ENCODE results near the gene MTERF4.

MTERF4 gene

GRCh38 chr2:241136661-241137260 is 34.7 kb upstream of the MTERF4 start:
- H3K9me3 ChIP-seq (ENCODE audit: insufficient read depth, low read length) = no peaks in the 10 kb centered on the region
- no peak overlapping the region for H3K27ac ChIP-seq (ENCODE audit: low read length)
- H3K9ac ChIP-seq (ENCODE audit: low read length) = no peak overlapping the region
- no peak overlapping the region for H2AFZ ChIP-seq (ENCODE audit: low read depth, low read length)
- no peaks in the 10 kb centered on the region for H3K27me3 ChIP-seq (ENCODE audit: low read depth, low read length)
- TF ChIP-seq, protein P1, sequence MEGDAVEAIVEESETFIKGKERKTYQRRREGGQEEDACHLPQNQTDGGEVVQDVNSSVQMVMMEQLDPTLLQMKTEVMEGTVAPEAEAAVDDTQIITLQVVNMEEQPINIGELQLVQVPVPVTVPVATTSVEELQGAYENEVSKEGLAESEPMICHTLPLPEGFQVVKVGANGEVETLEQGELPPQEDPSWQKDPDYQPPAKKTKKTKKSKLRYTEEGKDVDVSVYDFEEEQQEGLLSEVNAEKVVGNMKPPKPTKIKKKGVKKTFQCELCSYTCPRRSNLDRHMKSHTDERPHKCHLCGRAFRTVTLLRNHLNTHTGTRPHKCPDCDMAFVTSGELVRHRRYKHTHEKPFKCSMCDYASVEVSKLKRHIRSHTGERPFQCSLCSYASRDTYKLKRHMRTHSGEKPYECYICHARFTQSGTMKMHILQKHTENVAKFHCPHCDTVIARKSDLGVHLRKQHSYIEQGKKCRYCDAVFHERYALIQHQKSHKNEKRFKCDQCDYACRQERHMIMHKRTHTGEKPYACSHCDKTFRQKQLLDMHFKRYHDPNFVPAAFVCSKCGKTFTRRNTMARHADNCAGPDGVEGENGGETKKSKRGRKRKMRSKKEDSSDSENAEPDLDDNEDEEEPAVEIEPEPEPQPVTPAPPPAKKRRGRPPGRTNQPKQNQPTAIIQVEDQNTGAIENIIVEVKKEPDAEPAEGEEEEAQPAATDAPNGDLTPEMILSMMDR (IDR thresholded peaks at IDR 0.05; ENCODE audit: low read depth, low read length) = no peak
- no peak for TF ChIP-seq EZH2phosphoT487 (IDR thresholded peaks at IDR 0.05; ENCODE audit: low read depth)
- peaks cover 34% of the 10 kb centered on the region for H3K79me2 ChIP-seq (ENCODE audit: low read length)
- no peak overlapping the region for H3K4me3 ChIP-seq (ENCODE audit: low read length)
- peaks cover 24% of the 10 kb centered on the region for H3K4me1 ChIP-seq (ENCODE audit: low read length)
- no peak overlapping the region for H3K4me2 ChIP-seq (ENCODE audit: low read length)
- no peaks in the 10 kb centered on the region for H4K20me1 ChIP-seq (ENCODE audit: insufficient read depth, low read length)
- H3K36me3 ChIP-seq (replicated peaks; ENCODE audit: low read depth, low read length) = peaks cover 45% of the 10 kb centered on the region

GRCh38 chr2:241136191-241136590 is 34.1 kb upstream of the MTERF4 start:
- H3K27ac ChIP-seq (ENCODE audit: low read length) = no peak overlapping the region
- H2AFZ ChIP-seq (ENCODE audit: low read depth, low read length) = no peak overlapping the region
- H3K9ac ChIP-seq (ENCODE audit: low read length) = no peak overlapping the region
- TF ChIP-seq, protein P1 (IDR thresholded peaks at IDR 0.05; ENCODE audit: low read depth, low read length) = no peak
- no peak for TF ChIP-seq EZH2phosphoT487 (IDR thresholded peaks at IDR 0.05; ENCODE audit: low read depth)
- H3K79me2 ChIP-seq (ENCODE audit: low read length) = peaks cover 32% of the 10 kb centered on the region
- H3K36me3 ChIP-seq (replicated peaks; ENCODE audit: low read depth, low read length) = peaks cover 49% of the 10 kb centered on the region
- peaks cover 29% of the 10 kb centered on the region for H3K4me1 ChIP-seq (ENCODE audit: low read length)
- no peak overlapping the region for H3K4me3 ChIP-seq (ENCODE audit: low read length)
- H3K27me3 ChIP-seq (ENCODE audit: low read depth, low read length) = no peaks in the 10 kb centered on the region
- H3K9me3 ChIP-seq (ENCODE audit: insufficient read depth, low read length) = no peaks in the 10 kb centered on the region
- no peaks in the 10 kb centered on the region for H4K20me1 ChIP-seq (ENCODE audit: insufficient read depth, low read length)
- H3K4me2 ChIP-seq (ENCODE audit: low read length) = no peak overlapping the region

GRCh38 chr2:241135737-241136136 is 33.6 kb upstream of the MTERF4 start:
- no peak overlapping the region for H3K4me3 ChIP-seq (ENCODE audit: low read length)
- peaks cover 29% of the 10 kb centered on the region for H3K4me1 ChIP-seq (ENCODE audit: low read length)
- H3K27ac ChIP-seq (ENCODE audit: low read length) = no peak overlapping the region
- peaks cover 28% of the 10 kb centered on the region for H3K79me2 ChIP-seq (ENCODE audit: low read length)
- no peak overlapping the region for H3K4me2 ChIP-seq (ENCODE audit: low read length)
- H3K9me3 ChIP-seq (ENCODE audit: insufficient read depth, low read length) = no peaks in the 10 kb centered on the region
- peaks cover 49% of the 10 kb centered on the region for H3K36me3 ChIP-seq (replicated peaks; ENCODE audit: low read depth, low read length)
- no peaks in the 10 kb centered on the region for H4K20me1 ChIP-seq (ENCODE audit: insufficient read depth, low read length)
- H3K9ac ChIP-seq (ENCODE audit: low read length) = no peak overlapping the region
- TF ChIP-seq, protein P1 (IDR thresholded peaks at IDR 0.05; ENCODE audit: low read depth, low read length) = no peak
- TF ChIP-seq EZH2phosphoT487 (IDR thresholded peaks at IDR 0.05; ENCODE audit: low read depth) = no peak
- no peaks in the 10 kb centered on the region for H3K27me3 ChIP-seq (ENCODE audit: low read depth, low read length)
- H2AFZ ChIP-seq (ENCODE audit: low read depth, low read length) = no peak overlapping the region

GRCh38 chr2:241134711-241135110 is 32.6 kb upstream of the MTERF4 start:
- H3K9me3 ChIP-seq (ENCODE audit: insufficient read depth, low read length) = no peaks in the 10 kb centered on the region
- H3K27ac ChIP-seq (ENCODE audit: low read length) = no peak overlapping the region
- H3K4me1 ChIP-seq (ENCODE audit: low read length) = peaks cover 36% of the 10 kb centered on the region
- no peak overlapping the region for H3K9ac ChIP-seq (ENCODE audit: low read length)
- H3K27me3 ChIP-seq (ENCODE audit: low read depth, low read length) = no peaks in the 10 kb centered on the region
- peaks cover 53% of the 10 kb centered on the region for H3K36me3 ChIP-seq (replicated peaks; ENCODE audit: low read depth, low read length)
- no peak overlapping the region for H2AFZ ChIP-seq (ENCODE audit: low read depth, low read length)
- no peaks in the 10 kb centered on the region for H4K20me1 ChIP-seq (ENCODE audit: insufficient read depth, low read length)
- H3K79me2 ChIP-seq (ENCODE audit: low read length) = peaks cover 28% of the 10 kb centered on the region
- TF ChIP-seq, protein P1 (IDR thresholded peaks at IDR 0.05; ENCODE audit: low read depth, low read length) = no peak
- no peak for TF ChIP-seq EZH2phosphoT487 (IDR thresholded peaks at IDR 0.05; ENCODE audit: low read depth)
- H3K4me2 ChIP-seq (ENCODE audit: low read length) = no peak overlapping the region
- no peak overlapping the region for H3K4me3 ChIP-seq (ENCODE audit: low read length)

Measured in OCI-LY3 (cell line).